ENCODE data around the gene FAM124A. TPM values are rescaled to one million over a fixed set of nuclear protein-coding genes. Genes with fewer than 3 reads are reported as not detected.
A peak's percentile ranks its signal among the peaks of the same experiment; 100 is the strongest.

Gene FAM124A
- total RNA-seq, 1 experiment from 2014 or later, result 3.1 TPM

GRCh38 chr13:51255556-51255955, 33.4 kb downstream of the FAM124A start:
- POLR2A ChIA-PET, result no interaction called here
- TF ChIP-seq SP1 (IDR thresholded peaks at IDR 0.05; ENCODE audit: low read depth), result no peak
- no peak for TF ChIP-seq EGR1 (IDR thresholded peaks at IDR 0.05; ENCODE audit: low read depth)
- no peak for TF ChIP-seq EZH2 (IDR thresholded peaks at IDR 0.05)
- TF ChIP-seq EZH2phosphoT487 (IDR thresholded peaks at IDR 0.05; ENCODE audit: borderline replicate concordance), result no peak
- no peak for TF ChIP-seq CBX3 (IDR thresholded peaks at IDR 0.05; ENCODE audit: low read depth)
- no peak for TF ChIP-seq ZFX (IDR thresholded peaks at IDR 0.05)
- no peak for TF ChIP-seq SRF (IDR thresholded peaks at IDR 0.05; ENCODE audit: low read depth)
- no peak for TF ChIP-seq MAX (IDR thresholded peaks at IDR 0.05)
- TF ChIP-seq YY1 (IDR thresholded peaks at IDR 0.05; ENCODE audit: extremely low read depth, insufficient replicate concordance, low read depth, low read length), result no peak

GRCh38 chr13:51257187-51257586, 35.0 kb downstream of the FAM124A start:
- TF ChIP-seq CTCF (IDR thresholded peaks at IDR 0.05 in 2 of 3, conservative IDR thresholded peaks at IDR 0.05 in 1 of 3; ENCODE audit: borderline replicate concordance in 1 of 3, insufficient read depth in 1 of 3, low read depth in 2 of 3, low read length in 2 of 3) (peak in 2 of 3 experiments; percentile 20 to 22; a peak in 3 of 6 replicates), MAX (IDR thresholded peaks at IDR 0.05) (no peak)
- CTCF ChIA-PET, result no interaction called here

More at GRCh38 chr13:51255556-51255955, 33.4 kb downstream of the FAM124A start:
- ChIA-PET CTCF (interaction anchor here (1.4 kb wide), 1 partner anchor 31 kb away, joined by 5 read pairs; no protein-coding TSS in a partner anchor), RAD21 (ENCODE audit: low non-redundant PET in 1 of 2, low total read pairs in 2 of 2, uncharacterized antibody in 2 of 2, unreplicated experiment in 2 of 2) (no interaction called here)
- H3K4me2 ChIP-seq (ENCODE audit: low read length), result no peak overlapping the region
- no peak overlapping the region for H3K4me3 ChIP-seq (replicated peaks in 1 of 2; ENCODE audit: low read depth in 1 of 2, low read length in 2 of 2)
- H3K27me3 ChIP-seq (ENCODE audit: insufficient read depth, low read length), result no peaks in the 10 kb centered on the region
- no peak overlapping the region for H3K27ac ChIP-seq (ENCODE audit: low read depth, low read length)
- no peak overlapping the region for H2AFZ ChIP-seq (ENCODE audit: low read depth, low read length, poor library complexity, severe bottlenecking)
- DNase-seq (ENCODE audit: low read depth, low spot score), result no peak
- no peaks in the 10 kb centered on the region for H3K9me2 ChIP-seq (ENCODE audit: insufficient read depth)
- no peaks in the 10 kb centered on the region for H3K9me3 ChIP-seq (ENCODE audit: control insufficient read depth in 1 of 2, insufficient read depth in 1 of 2, low read depth in 1 of 2, low read length in 2 of 2)
- intact Hi-C loops (cut with micrococcal nuclease), result no loop called here
- no peaks in the 10 kb centered on the region for H4K20me1 ChIP-seq (ENCODE audit: insufficient read depth)
- H3K36me3 ChIP-seq (ENCODE audit: control insufficient read depth in 1 of 2, insufficient read depth in 2 of 2, low read length in 2 of 2), result no peaks in the 10 kb centered on the region
- no TSS peak for BruUV-seq (replicated peaks)
- no peak overlapping the region for H3K9ac ChIP-seq (ENCODE audit: low read length)
- ATAC-seq, result no peak
- H3K79me2 ChIP-seq (ENCODE audit: insufficient read depth, low read length), result no peaks in the 10 kb centered on the region
- no peaks in the 10 kb centered on the region for H3K4me1 ChIP-seq (ENCODE audit: control insufficient read depth in 1 of 2, insufficient read depth in 2 of 2, low read length in 2 of 2)

More at GRCh38 chr13:51257187-51257586, 35.0 kb downstream of the FAM124A start:
- ATAC-seq (no peak), DNase-seq (ENCODE audit: low read depth, low spot score) (no peak)
- no peaks in the 10 kb centered on the region for H4K20me1 ChIP-seq (ENCODE audit: insufficient read depth)
- H3K79me2 ChIP-seq (ENCODE audit: insufficient read depth, low read length), result no peaks in the 10 kb centered on the region
- no peak overlapping the region for H3K4me3 ChIP-seq (replicated peaks in 1 of 2; ENCODE audit: low read depth in 1 of 2, low read length in 2 of 2)
- no peaks in the 10 kb centered on the region for H3K4me1 ChIP-seq (ENCODE audit: control insufficient read depth in 1 of 2, insufficient read depth in 2 of 2, low read length in 2 of 2)
- no peaks in the 10 kb centered on the region for H3K9me2 ChIP-seq (ENCODE audit: insufficient read depth)
- RAD21 ChIA-PET (ENCODE audit: low non-redundant PET in 1 of 2, low total read pairs in 2 of 2, uncharacterized antibody in 2 of 2, unreplicated experiment in 2 of 2), result no interaction called here
- H3K9ac ChIP-seq (ENCODE audit: low read length), result no peak overlapping the region
- H3K27ac ChIP-seq (ENCODE audit: low read depth, low read length), result no peak overlapping the region
- H3K36me3 ChIP-seq (ENCODE audit: control insufficient read depth in 1 of 2, insufficient read depth in 2 of 2, low read length in 2 of 2), result no peaks in the 10 kb centered on the region
- POLR2A ChIA-PET, result no interaction called here
- no peak overlapping the region for H2AFZ ChIP-seq (ENCODE audit: low read depth, low read length, poor library complexity, severe bottlenecking)
- no TSS peak for BruUV-seq (replicated peaks)
- intact Hi-C loops (cut with micrococcal nuclease), result no loop called here
- no peaks in the 10 kb centered on the region for H3K9me3 ChIP-seq (ENCODE audit: control insufficient read depth in 1 of 2, insufficient read depth in 1 of 2, low read depth in 1 of 2, low read length in 2 of 2)
- H3K4me2 ChIP-seq (ENCODE audit: low read length), result no peak overlapping the region
- H3K27me3 ChIP-seq (ENCODE audit: insufficient read depth, low read length), result no peaks in the 10 kb centered on the region
